NCI-H1436 (cell line): ENCODE results near the gene GJC3.
"Not testable (repeated sequence)": the region's sequence is repeated elsewhere in the genome, so short reads cannot be mapped to it uniquely, and the experiment has no call there.

Experiments used
- DNase-seq: peaks from one replicate; lab custom pipeline; 2025; lab: John Stamatoyannopoulos, UW

GJC3 gene

GRCh38 chr7:99929730-99930053 lies 272 bp upstream of the GJC3 start:
- DNase-seq, result no peak

- no peak for DNase-seq
Measured at GRCh38 chr7:99928188-99928587, 1.2 kb downstream of the GJC3 start.

GRCh38 chr7:99927536-99927935 lies 1.9 kb downstream of the GJC3 start:
- no peak for DNase-seq

GRCh38 chr7:99926321-99926720 lies 3.1 kb downstream of the GJC3 start:
- DNase-seq, result no peak

- DNase-seq, result no peak
Measured at GRCh38 chr7:99923200-99923599, 6.2 kb downstream of the GJC3 start.

- DNase-seq, result no peak
Measured at GRCh38 chr7:99920149-99920548, 9.3 kb downstream of the GJC3 start.

- no peak for DNase-seq
Measured at GRCh38 chr7:99919814-99920112, 9.7 kb downstream of the GJC3 start.

- peak; percentile 83 for DNase-seq
Measured at GRCh38 chr7:99918959-99919813, 10.2 kb downstream of the GJC3 start, which contains the start of gene TRIM4. TRIM4 (minus strand) TSS chr7:99919530; CDS start chr7:99919401, 129 bp downstream.

- no peak for DNase-seq
Measured at GRCh38 chr7:99910976-99911375, 18.4 kb downstream of the GJC3 start.

GRCh38 chr7:99901581-99901980 lies 27.8 kb downstream of the GJC3 start:
- no peak for DNase-seq

- DNase-seq, result no peak
Measured at GRCh38 chr7:99899830-99900519, 29.4 kb downstream of the GJC3 start.

GRCh38 chr7:99898836-99899235 lies 30.6 kb downstream of the GJC3 start:
- no peak for DNase-seq

GRCh38 chr7:99898023-99898357 lies 31.4 kb downstream of the GJC3 start:
- DNase-seq, result no peak

- no peak for DNase-seq
Measured at GRCh38 chr7:99897322-99898022, 31.9 kb downstream of the GJC3 start.

GRCh38 chr7:99894738-99895137 lies 34.7 kb downstream of the GJC3 start:
- no peak for DNase-seq

GRCh38 chr7:99893280-99893679 lies 36.1 kb downstream of the GJC3 start:
- DNase-seq, result no peak

- not testable (repeated sequence) for DNase-seq
Measured at GRCh38 chr7:99890348-99890747, 39.1 kb downstream of the GJC3 start.

- DNase-seq, result not testable (repeated sequence)
Measured at GRCh38 chr7:99888366-99888765, 41.1 kb downstream of the GJC3 start.

- DNase-seq, result no peak
Measured at GRCh38 chr7:99881370-99881769, 48.0 kb downstream of the GJC3 start.

GRCh38 chr7:99876933-99877332 lies 52.5 kb downstream of the GJC3 start, which contains the start of gene OR2AE1:
OR2AE1 (minus strand) TSS chr7:99877033; CDS start chr7:99877033, 0 bp downstream.
- DNase-seq, result no peak

GRCh38 chr7:99876491-99876890 lies 52.9 kb downstream of the GJC3 start:
- no peak for DNase-seq
